DOHH2 (cell line): ENCODE data around the gene BLNK.

Experiments used
- H3F3A ChIP-seq: fragments of 200-600 bp; sonication (generic), shearing (Covaris generic); 2 replicates; pipeline ENCODE4 v1.6.0; 2016; ENCODE audit warnings: antibody characterized with exemption, mild to moderate bottlenecking; ENCODE audit not compliant: control insufficient read depth, insufficient read depth
- H3K27ac ChIP-seq: fragments of 200-600 bp; sonication (generic); 2 replicates; pipeline ENCODE4 v1.5.1; 2014; ENCODE audit warnings: low read depth, mild to moderate bottlenecking, low read length, moderate library complexity
- H3K27me3 ChIP-seq: fragments of 200-600 bp; sonication (generic); 2 replicates; pipeline ENCODE4 v1.6.1; 2014; ENCODE audit warnings: mild to moderate bottlenecking, low read length, mixed read lengths; ENCODE audit not compliant: control insufficient read depth
- H3K36me3 ChIP-seq: fragments of 200-600 bp; sonication (generic); 2 replicates; pipeline ENCODE4 v1.6.1; 2014; ENCODE audit warnings: mild to moderate bottlenecking, low read length, moderate library complexity, mixed read lengths; ENCODE audit not compliant: control insufficient read depth
- H3K4me1 ChIP-seq: fragments of 200-600 bp; sonication (generic); 2 replicates; pipeline ENCODE4 v1.6.1; 2014; ENCODE audit warnings: mild to moderate bottlenecking, low read length, mixed read lengths; ENCODE audit not compliant: control insufficient read depth
- H3K4me2 ChIP-seq: fragments of 200-600 bp; sonication (generic); 2 replicates; pipeline ENCODE4 v1.6.0; 2014; ENCODE audit warnings: mild to moderate bottlenecking, low read length, moderate library complexity
- H3K4me3 ChIP-seq: fragments of 200-600 bp; sonication (generic); 2 replicates; pipeline ENCODE4 v1.5.1; 2014; ENCODE audit warnings: mild to moderate bottlenecking, low read length, mixed read lengths
- H3K79me2 ChIP-seq: fragments of 200-600 bp; sonication (generic); 2 replicates; pipeline ENCODE4 v1.6.1; 2014; ENCODE audit warnings: mild to moderate bottlenecking, low read length, mixed read lengths; ENCODE audit not compliant: control insufficient read depth
- H3K9me2 ChIP-seq: fragments of 200-600 bp; sonication (generic); replicated peaks from 2 replicates; pipeline ENCODE4 v1.6.1; 2014; ENCODE audit warnings: mild to moderate bottlenecking, low read length, mixed read lengths; ENCODE audit not compliant: control insufficient read depth
- H3K9me3 ChIP-seq: fragments of 200-600 bp; sonication (generic); 2 replicates; pipeline ENCODE4 v1.6.1; 2014; ENCODE audit warnings: antibody characterized with exemption, low read length, mixed read lengths; ENCODE audit not compliant: control insufficient read depth, insufficient read depth
- H4K20me1 ChIP-seq: fragments of 200-600 bp; sonication (generic); 2 replicates; pipeline ENCODE4 v1.6.0; 2014; ENCODE audit warnings: low read depth, mild to moderate bottlenecking, antibody characterized with exemption, low read length, moderate library complexity; ENCODE audit not compliant: control insufficient read depth, insufficient read depth
- EZH2phosphoT487 ChIP-seq: fragments of 200-600 bp; sonication (generic); IDR thresholded peaks from 2 replicates; pipeline ENCODE4 v1.6.1; 2017; ENCODE audit warnings: borderline replicate concordance, mild to moderate bottlenecking, antibody characterized with exemption, low read length, moderate library complexity, mixed read lengths
- TF ChIP-seq, protein P1 (sequence below): fragments of 200-600 bp; sonication (generic); IDR thresholded peaks from one replicate; pipeline ENCODE4 v1.5.1; 2014; ENCODE audit warnings: antibody characterized with exemption, mild to moderate bottlenecking, low read depth, low read length; ENCODE audit not compliant: poor library complexity, severe bottlenecking

The BLNK gene

DNA sequence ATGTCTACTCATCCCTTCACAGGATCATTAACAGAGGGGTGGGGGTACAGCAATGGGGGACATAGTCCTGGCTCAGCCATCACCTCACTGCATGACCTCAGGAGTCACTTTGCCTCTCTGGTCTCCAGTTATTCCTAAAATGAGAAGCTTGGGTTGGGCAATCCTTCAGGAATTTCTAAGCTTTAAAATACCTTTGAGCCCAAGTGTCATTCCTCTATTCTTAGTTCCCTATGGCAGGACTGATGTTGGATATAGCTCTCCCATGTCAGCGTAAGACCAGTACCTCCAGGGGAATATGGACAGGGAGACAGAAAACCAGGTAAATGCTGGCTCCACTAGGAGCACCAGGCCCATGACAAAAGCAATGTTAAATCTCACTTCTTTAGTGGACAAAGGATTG is 34.5 kb downstream of the BLNK start:
- peaks cover 89% of the 10 kb centered on the region for H3K4me1 ChIP-seq
- peak overlapping the region; percentile 49; the same call in 1 of the 2 replicates for H3K27ac ChIP-seq
- no peak for TF ChIP-seq EZH2phosphoT487
- TF ChIP-seq, protein P1, sequence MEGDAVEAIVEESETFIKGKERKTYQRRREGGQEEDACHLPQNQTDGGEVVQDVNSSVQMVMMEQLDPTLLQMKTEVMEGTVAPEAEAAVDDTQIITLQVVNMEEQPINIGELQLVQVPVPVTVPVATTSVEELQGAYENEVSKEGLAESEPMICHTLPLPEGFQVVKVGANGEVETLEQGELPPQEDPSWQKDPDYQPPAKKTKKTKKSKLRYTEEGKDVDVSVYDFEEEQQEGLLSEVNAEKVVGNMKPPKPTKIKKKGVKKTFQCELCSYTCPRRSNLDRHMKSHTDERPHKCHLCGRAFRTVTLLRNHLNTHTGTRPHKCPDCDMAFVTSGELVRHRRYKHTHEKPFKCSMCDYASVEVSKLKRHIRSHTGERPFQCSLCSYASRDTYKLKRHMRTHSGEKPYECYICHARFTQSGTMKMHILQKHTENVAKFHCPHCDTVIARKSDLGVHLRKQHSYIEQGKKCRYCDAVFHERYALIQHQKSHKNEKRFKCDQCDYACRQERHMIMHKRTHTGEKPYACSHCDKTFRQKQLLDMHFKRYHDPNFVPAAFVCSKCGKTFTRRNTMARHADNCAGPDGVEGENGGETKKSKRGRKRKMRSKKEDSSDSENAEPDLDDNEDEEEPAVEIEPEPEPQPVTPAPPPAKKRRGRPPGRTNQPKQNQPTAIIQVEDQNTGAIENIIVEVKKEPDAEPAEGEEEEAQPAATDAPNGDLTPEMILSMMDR = no peak
- 0 out of 2 replicates have a peak, but pooled peaks cover under 1% of the 10 kb centered on the region for H3K9me3 ChIP-seq
- H3K79me2 ChIP-seq = peaks cover 95% of the 10 kb centered on the region
- H3K36me3 ChIP-seq = peaks cover 97% of the 10 kb centered on the region
- H3K27me3 ChIP-seq = no peaks in the 10 kb centered on the region
- no peak overlapping the region for H3K4me3 ChIP-seq
- H3K9me2 ChIP-seq = no peaks in the 10 kb centered on the region
- H4K20me1 ChIP-seq = no peaks in the 10 kb centered on the region
- H3F3A ChIP-seq = peaks cover 15% of the 10 kb centered on the region
- peak overlapping the region; percentile 28 for H3K4me2 ChIP-seq

DNA sequence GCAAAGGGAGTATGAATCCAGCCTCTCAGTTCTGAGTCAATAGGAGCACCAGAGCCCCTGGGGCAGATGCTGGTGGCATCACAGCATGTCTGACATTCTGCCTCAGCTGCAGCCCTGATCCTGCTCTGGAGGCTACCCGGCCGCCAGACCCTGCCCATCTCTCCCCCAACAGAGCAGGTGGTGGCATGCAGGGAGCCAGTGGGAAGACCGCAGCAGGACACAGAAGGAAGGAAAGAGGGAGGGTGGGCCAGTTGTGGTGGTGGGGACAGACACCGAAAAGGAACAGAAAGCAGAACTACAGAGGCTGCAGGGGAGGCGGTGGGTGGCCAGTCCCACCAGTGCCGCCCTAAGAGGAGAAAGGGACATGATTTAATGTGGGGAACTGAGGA is 35.3 kb downstream of the BLNK start:
- peaks cover 97% of the 10 kb centered on the region for H3K36me3 ChIP-seq
- H4K20me1 ChIP-seq = no peaks in the 10 kb centered on the region
- no peak for TF ChIP-seq EZH2phosphoT487
- TF ChIP-seq, protein P1 = no peak
- peak overlapping the region; percentile 49 for H3K27ac ChIP-seq
- H3K79me2 ChIP-seq = peaks cover 93% of the 10 kb centered on the region
- H3K4me3 ChIP-seq = no peak overlapping the region
- no peaks in the 10 kb centered on the region for H3K9me3 ChIP-seq
- peaks cover 89% of the 10 kb centered on the region for H3K4me1 ChIP-seq
- H3F3A ChIP-seq = peaks cover 18% of the 10 kb centered on the region
- no peaks in the 10 kb centered on the region for H3K27me3 ChIP-seq
- peak overlapping the region; percentile 28; the same call in 1 of the 2 replicates for H3K4me2 ChIP-seq
- H3K9me2 ChIP-seq = no peaks in the 10 kb centered on the region

DNA sequence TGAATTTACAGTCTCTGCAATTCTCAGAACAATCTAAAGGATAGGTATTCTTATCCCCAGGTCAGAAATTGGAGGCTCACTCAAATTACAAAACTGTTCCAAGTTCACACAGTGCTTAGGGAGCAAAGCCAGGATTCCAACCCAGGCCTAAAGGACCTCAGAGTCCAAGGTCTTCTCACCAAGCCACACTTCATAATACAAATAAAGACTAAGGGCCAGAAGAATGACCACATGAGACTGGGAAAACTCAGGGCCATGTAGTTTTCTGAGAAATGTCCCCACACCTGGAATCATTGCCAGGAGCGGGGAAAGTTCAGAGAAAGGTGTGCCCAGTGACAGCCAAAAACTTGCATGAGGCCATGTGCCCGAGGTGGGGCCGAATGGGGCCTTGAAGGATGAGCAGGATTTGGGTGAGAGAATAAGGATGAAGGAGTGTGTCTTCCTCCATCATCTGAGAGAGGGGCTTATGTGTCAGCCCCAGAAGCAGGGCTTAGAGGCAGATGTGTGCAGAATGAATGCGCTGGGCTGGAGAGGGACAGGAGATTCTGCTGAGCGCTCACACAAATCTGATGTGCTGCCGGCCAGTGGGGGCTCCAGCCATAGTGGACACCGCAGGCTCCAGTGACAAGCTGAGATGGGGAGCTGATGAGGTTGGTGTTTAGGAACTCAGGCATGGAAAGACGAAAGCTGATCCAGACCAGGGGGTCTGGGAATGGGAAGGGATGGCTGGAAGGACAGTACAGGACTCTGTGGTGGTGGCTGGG is 35.9 kb downstream of the BLNK start:
- H3K4me3 ChIP-seq = no peak overlapping the region
- no peaks in the 10 kb centered on the region for H4K20me1 ChIP-seq
- H3K4me1 ChIP-seq = peaks cover 89% of the 10 kb centered on the region
- H3F3A ChIP-seq = peaks cover 24% of the 10 kb centered on the region
- H3K36me3 ChIP-seq = peaks cover 97% of the 10 kb centered on the region
- no peaks in the 10 kb centered on the region for H3K27me3 ChIP-seq
- no peaks in the 10 kb centered on the region for H3K9me3 ChIP-seq
- H3K9me2 ChIP-seq = no peaks in the 10 kb centered on the region
- H3K27ac ChIP-seq = peak overlapping the region; percentile 49
- H3K4me2 ChIP-seq = peak overlapping the region; percentile 28; the same call in 1 of the 2 replicates
- H3K79me2 ChIP-seq = peaks cover 92% of the 10 kb centered on the region
- TF ChIP-seq, protein P1 = no peak
- TF ChIP-seq EZH2phosphoT487 = no peak
